T-helper 2 cell treated with Interferon-gamma antibody and Interleukin-4, amounts not matched to agents 5 μg/mL and 100 μg/mL, for 36 hours (primary cell): ENCODE data around the gene EYS.
"Not testable (repeated sequence)": the region's sequence is repeated elsewhere in the genome, so short reads cannot be mapped to it uniquely, and the experiment has no call there.

Experiments
- DNase-seq: peaks from one replicate; pipeline ENCODE4 v3.0.0; 2021; ENCODE audit warnings: low spot score
- H3K27ac Mint-ChIP-seq: one replicate; pipeline ENCODE4 v1.8.0; 2021; ENCODE audit warnings: mild to moderate bottlenecking, mixed read lengths
- H3K27me3 Mint-ChIP-seq: one replicate; pipeline ENCODE4 v1.8.0; 2021; ENCODE audit warnings: low read depth, mixed read lengths
- H3K36me3 Mint-ChIP-seq: one replicate; pipeline ENCODE4 v1.8.0; 2021; ENCODE audit warnings: low read depth, mixed read lengths
- H3K4me1 Mint-ChIP-seq: one replicate; pipeline ENCODE4 v1.8.0; 2021; ENCODE audit warnings: low read depth, mixed read lengths
- H3K4me3 Mint-ChIP-seq: one replicate; pipeline ENCODE4 v1.8.0; 2022; ENCODE audit warnings: mild to moderate bottlenecking, moderate library complexity, mixed read lengths
- H3K9me3 Mint-ChIP-seq: one replicate; pipeline ENCODE4 v1.8.0; 2021; ENCODE audit warnings: mixed read lengths

The EYS gene

DNA sequence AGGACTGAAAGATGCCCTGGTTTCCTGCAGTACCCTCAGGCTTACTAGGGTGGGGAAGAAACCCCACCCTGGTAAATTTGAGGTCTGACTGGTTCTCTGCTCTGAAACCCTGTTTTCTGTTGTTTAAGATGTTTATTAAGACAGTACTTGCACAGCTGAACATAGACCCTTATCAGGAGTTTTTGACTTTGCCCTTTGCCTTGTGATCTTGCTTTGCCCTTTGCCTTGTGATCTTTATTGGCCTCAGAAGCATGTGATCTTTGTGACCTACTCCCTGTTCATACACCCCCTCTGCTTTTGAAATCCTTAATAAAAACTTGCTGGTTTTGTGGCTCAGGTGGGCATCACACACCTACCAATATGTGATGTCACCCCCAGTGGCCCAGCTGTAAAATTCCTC is 1949.8 kb downstream of the EYS start:
- H3K36me3 Mint-ChIP-seq, DNase-seq, H3K27me3 Mint-ChIP-seq, H3K4me1 Mint-ChIP-seq, H3K9me3 Mint-ChIP-seq, H3K4me3 Mint-ChIP-seq, H3K27ac Mint-ChIP-seq: not testable (repeated sequence)

DNA sequence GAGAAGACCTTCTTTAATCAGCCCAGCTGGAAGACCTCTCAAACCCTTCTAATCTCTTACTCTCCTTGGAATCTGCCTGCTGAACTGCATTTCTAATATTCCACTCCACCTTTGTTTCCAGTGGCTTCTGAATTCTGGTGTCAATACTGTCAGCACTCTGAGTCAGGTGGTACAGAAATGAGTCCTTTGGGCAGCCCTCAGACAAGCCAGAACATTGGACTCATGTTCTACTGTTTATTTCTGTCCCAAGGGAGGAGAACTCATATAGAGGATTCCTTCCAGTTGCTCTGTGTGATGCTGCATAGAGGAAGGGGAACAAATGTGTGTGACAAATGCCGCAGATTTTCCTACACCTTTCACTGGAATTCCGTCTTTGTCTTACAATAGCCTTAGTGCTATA is 1956.6 kb downstream of the EYS start:
- no peaks in the 10 kb centered on the region for H3K4me1 Mint-ChIP-seq
- DNase-seq = no peak
- peaks cover 3% of the 10 kb centered on the region for H3K27me3 Mint-ChIP-seq
- H3K4me3 Mint-ChIP-seq = no peak overlapping the region
- H3K36me3 Mint-ChIP-seq = no peaks in the 10 kb centered on the region
- H3K27ac Mint-ChIP-seq = no peak overlapping the region
- no peaks in the 10 kb centered on the region for H3K9me3 Mint-ChIP-seq

DNA sequence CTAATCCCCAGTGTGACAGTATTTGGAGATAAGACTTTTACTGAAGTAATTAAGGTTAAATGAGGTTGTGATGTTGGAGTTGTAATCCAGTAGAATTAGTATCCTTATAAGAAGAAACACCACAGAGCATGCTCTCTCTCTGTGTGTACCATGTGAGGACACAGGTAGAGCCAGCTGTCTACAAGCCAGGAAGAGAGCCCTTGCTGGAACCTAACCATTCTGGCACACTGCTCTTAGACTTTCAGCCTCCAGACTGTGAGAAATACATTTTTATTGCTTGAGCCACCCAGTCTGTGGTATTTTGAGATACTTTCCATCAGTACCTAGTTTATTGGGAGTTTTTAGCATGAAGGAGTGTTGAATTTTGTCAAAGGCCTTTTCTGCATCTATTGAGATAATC is 1961.2 kb downstream of the EYS start:
- Mint-ChIP-seq H3K27me3 (peaks cover 3% of the 10 kb centered on the region), H3K27ac (no peak overlapping the region), H3K36me3 (no peaks in the 10 kb centered on the region), H3K9me3 (no peaks in the 10 kb centered on the region), H3K4me3 (no peak overlapping the region), H3K4me1 (no peaks in the 10 kb centered on the region)
- no peak for DNase-seq

DNA sequence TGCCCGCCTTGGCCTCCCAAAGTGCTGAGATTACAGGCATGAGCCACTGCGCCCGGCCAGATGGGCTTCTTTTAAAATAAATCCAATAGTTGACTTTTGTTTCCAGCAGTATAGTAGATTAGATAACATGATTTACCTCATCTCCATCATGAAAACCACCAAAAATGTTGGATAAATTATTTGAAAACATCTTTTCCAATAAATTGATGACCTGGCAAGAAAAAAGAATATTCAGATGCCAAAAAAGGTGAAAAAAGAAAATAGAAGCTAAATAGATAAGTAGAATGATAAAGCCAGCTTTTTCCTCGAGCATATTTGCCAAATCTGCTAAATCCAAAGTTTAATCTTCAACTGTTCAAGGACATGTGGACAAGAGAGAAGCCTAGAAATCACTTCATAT is 1962.2 kb downstream of the EYS start:
- no peaks in the 10 kb centered on the region for H3K36me3 Mint-ChIP-seq

DNA sequence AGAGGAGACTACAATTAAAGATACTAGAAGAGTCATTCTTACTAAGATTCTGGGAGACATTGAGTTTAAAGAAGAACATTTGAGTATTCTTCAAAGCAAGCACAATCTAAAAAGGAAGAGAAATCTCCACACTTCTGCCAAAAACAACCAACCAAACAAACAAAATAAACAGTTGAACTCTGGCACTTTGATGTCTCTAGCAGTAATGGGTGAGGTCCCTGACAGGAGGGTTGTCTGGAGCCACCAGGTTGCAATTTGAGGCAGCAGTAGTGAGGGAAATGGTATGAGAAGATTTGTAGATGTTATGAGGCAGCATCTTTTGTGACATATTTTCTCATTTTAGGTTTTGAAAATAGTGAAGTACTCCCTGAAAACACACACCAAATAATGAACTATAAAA is 1963.3 kb downstream of the EYS start:
- Mint-ChIP-seq H3K9me3 (no peaks in the 10 kb centered on the region), H3K27me3 (no peaks in the 10 kb centered on the region), H3K4me1 (no peaks in the 10 kb centered on the region), H3K27ac (no peak overlapping the region), H3K36me3 (no peaks in the 10 kb centered on the region), H3K4me3 (no peak overlapping the region)
- DNase-seq = no peak

More for the DNA sequence above, 1962.2 kb downstream of the EYS start:
- Mint-ChIP-seq H3K9me3 (no peaks in the 10 kb centered on the region), H3K27me3 (peaks cover 3% of the 10 kb centered on the region), H3K4me1 (no peaks in the 10 kb centered on the region), H3K4me3 (no peak overlapping the region), H3K27ac (no peak overlapping the region)
- no peak for DNase-seq

DNA sequence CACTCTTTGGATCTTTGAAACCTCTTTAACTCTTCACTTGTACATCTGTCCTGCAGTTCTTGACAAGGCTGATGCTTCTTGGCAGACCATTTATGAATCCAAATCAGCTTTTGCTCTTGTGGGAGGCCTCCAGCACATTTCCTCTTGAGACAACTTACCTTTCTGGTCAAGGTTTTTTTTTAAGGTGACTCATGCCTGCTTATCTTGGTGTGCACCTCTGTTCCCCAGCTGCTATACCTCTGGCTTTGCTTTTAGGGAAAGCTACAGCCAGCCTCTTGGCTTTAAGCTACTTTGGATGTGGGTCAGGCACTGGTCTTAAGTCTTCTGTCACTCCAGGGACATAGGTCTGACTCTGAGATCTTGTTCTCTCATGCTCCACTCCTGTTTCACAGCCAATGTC is 1965.0 kb downstream of the EYS start:
- no peaks in the 10 kb centered on the region for H3K9me3 Mint-ChIP-seq
- H3K27ac Mint-ChIP-seq = no peak overlapping the region

DNA sequence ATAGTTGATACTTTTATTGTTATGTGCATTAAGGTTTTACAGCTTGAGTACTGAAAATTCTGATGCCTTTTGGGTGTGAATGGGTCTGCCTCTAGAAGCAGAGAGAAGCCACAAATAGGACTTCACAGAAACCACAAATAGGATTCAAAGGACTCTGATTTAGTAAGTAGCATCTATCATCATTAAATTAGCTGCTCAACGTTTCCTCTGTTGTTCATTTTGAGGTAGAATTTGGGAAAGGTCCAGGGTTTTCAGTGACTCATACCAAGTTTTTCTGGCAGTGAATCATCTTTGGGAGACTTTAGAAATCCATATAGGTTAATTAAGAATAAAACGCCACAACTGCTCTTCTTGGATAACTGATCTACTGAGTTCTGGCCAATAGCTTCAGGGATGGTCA is 1966.3 kb downstream of the EYS start:
- no peaks in the 10 kb centered on the region for H3K4me1 Mint-ChIP-seq
- peaks cover under 1% of the 10 kb centered on the region for H3K9me3 Mint-ChIP-seq
- no peaks in the 10 kb centered on the region for H3K27me3 Mint-ChIP-seq
- H3K27ac Mint-ChIP-seq = no peak overlapping the region
- H3K4me3 Mint-ChIP-seq = no peak overlapping the region
- DNase-seq = no peak
- no peaks in the 10 kb centered on the region for H3K36me3 Mint-ChIP-seq

More for the DNA sequence above, 1965.0 kb downstream of the EYS start:
- DNase-seq = no peak
- Mint-ChIP-seq H3K27me3 (no peaks in the 10 kb centered on the region), H3K36me3 (no peaks in the 10 kb centered on the region), H3K4me1 (no peaks in the 10 kb centered on the region), H3K4me3 (no peak overlapping the region)

DNA sequence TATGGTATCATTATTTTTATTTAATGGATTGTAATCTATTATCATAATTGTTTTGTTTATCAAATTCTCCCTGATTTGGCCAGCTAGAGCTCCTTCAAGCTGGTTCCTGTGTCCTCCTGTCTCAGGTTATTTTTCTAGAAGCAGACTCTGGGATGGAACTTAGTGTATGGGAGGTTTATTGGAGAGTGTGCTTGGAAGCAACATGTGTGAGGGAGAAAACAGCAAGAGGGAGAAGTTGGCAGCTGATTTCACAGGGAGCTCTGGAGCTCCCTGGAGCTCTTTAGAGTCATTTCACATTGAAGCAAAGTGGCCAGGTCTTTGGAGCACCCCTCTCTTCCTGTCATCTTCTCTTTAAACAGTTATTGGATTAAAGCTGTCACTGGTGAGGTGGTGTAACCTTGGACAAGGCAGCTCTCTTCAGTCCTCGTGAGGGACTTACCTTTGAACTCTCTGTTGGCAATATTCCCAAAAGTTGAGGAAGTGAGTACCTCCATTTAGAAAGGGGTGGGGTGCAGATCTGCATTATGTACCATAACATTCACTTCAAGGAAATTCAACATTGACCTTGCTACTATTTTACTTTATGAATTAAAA is 1967.8 kb downstream of the EYS start:
- Mint-ChIP-seq H3K9me3 (peaks cover 5% of the 10 kb centered on the region), H3K27me3 (no peaks in the 10 kb centered on the region), H3K36me3 (no peaks in the 10 kb centered on the region), H3K27ac (no peak overlapping the region), H3K4me1 (no peaks in the 10 kb centered on the region), H3K4me3 (no peak overlapping the region)
- no peak for DNase-seq

DNA sequence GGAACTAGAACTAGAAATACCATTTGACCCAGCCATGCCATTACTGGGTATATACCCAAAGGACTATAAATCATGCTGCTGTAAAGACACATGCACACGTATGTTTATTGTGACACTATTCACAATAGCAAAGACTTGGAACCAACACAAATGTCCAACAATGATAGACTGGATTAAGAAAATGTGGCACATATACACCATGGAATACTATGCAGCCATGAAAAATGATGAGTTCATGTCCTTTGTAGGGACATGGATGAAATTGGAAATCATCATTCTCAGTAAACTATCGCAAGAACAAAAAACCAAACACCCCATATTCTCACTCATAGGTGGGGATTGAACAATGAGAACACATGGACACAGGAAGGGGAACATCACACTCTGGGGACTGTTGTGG is 1968.8 kb downstream of the EYS start:
- H3K27me3 Mint-ChIP-seq, DNase-seq, H3K4me1 Mint-ChIP-seq, H3K9me3 Mint-ChIP-seq, H3K27ac Mint-ChIP-seq, H3K4me3 Mint-ChIP-seq, H3K36me3 Mint-ChIP-seq: not testable (repeated sequence)

DNA sequence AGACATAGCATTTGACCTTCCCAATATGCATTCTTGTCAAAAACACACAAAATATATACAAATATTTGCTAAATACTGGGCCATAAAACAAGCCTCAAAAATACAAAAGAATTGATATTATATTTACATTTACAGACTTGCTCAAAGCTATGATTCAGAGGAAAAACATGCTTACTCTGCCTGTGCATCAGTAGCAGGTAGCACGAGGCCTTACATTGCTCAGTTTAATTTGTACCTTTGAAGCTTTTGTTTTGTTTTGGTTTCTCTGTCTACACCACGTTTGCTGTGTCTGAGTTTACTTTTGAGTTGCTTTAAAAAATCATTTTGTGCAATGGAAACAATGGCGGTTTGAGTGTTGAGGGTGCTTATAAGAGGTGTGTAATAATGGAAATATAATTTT is 1972.1 kb downstream of the EYS start:
- H3K36me3 Mint-ChIP-seq = no peaks in the 10 kb centered on the region

DNA sequence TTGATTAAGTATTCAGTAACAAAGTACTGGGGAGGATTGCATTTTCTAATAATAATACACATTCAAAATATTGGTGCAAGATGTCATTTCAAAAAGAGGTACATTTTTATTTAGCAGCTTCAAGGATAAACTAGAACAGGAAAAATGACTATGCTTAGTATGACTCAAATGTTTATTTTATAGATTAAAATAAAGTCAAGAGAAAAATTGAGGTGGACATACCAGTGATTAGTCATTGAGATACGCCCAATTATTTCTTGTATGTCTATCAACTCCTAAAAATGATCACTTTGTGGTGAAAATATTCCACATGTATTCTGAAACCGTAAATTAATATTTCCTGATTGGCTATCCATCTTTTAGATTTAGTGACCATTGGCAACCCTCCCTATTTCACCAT is 1974.7 kb downstream of the EYS start:
- Mint-ChIP-seq H3K36me3 (no peaks in the 10 kb centered on the region), H3K9me3 (peaks cover 5% of the 10 kb centered on the region), H3K4me3 (no peak overlapping the region), H3K27me3 (no peaks in the 10 kb centered on the region), H3K4me1 (no peaks in the 10 kb centered on the region), H3K27ac (no peak overlapping the region)
- DNase-seq = no peak

More for the DNA sequence above, 1972.1 kb downstream of the EYS start:
- H3K27me3 Mint-ChIP-seq = no peaks in the 10 kb centered on the region
- DNase-seq = no peak
- H3K4me3 Mint-ChIP-seq = no peak overlapping the region
- peaks cover 5% of the 10 kb centered on the region for H3K9me3 Mint-ChIP-seq
- no peaks in the 10 kb centered on the region for H3K4me1 Mint-ChIP-seq
- no peak overlapping the region for H3K27ac Mint-ChIP-seq

DNA sequence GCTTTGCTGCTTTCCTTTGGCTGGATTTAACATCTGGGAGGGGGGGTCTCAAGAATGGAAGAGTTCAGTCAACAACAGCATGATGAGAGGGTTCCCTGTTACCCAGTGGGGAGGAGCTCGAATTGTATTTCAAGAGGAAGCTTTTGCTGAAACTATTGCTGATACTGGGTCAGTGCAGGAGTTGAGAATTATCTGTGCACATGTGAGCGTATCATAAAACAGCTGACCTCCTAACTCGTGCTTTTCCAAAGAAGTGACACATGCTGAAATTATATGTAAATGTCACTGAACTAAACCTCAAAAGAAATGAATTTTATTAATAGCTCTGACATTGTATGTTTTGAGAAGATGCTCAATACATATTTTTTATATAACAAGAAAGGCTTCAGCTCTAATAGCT is 1975.1 kb downstream of the EYS start:
- Mint-ChIP-seq H3K27me3 (no peaks in the 10 kb centered on the region), H3K36me3 (no peaks in the 10 kb centered on the region), H3K4me1 (no peaks in the 10 kb centered on the region), H3K9me3 (peaks cover 5% of the 10 kb centered on the region), H3K27ac (no peak overlapping the region), H3K4me3 (no peak overlapping the region)
- DNase-seq = no peak

DNA sequence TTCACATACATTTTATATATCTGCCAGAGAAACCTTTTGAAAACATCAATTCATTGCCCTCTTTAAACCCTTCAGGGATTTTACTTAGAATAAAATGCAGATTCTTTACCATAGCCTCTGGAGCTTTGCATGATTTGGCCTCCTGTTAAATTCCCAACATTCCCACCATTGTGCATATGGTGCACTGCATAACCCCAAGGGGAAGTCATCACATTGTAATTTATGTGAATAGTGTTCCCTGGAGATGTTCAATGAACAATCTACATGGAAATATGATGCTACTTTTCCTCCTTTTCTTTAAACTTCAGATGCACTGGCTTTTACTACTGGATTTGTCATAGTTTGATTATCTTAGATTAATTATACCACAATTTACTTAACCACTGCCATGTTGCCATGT is 1976.7 kb downstream of the EYS start:
- Mint-ChIP-seq H3K27ac (no peak overlapping the region), H3K9me3 (no peaks in the 10 kb centered on the region), H3K4me3 (no peak overlapping the region), H3K4me1 (no peaks in the 10 kb centered on the region), H3K27me3 (no peaks in the 10 kb centered on the region), H3K36me3 (no peaks in the 10 kb centered on the region)
- no peak for DNase-seq

DNA sequence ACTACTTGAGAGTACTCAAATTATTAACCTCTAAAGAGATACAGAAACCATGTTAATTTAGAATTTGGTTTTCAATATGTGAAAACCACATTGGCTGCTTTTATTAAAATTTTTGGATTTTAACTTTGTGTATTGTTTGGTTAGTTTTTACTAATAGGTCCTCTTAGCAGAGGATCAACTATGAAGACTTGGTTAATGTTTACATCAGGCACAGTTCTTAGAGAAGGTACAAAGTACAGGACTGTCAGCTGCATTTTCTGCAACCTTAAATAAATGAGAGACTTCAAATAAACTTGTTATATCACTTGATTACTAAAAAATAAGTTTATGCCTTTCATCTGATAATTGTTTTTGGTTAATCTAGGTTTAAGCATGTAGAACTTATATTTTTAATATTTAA is 1982.3 kb downstream of the EYS start:
- DNase-seq = no peak
- H3K27ac Mint-ChIP-seq = no peak overlapping the region
- no peaks in the 10 kb centered on the region for H3K36me3 Mint-ChIP-seq
- no peaks in the 10 kb centered on the region for H3K9me3 Mint-ChIP-seq
- no peak overlapping the region for H3K4me3 Mint-ChIP-seq
- no peaks in the 10 kb centered on the region for H3K4me1 Mint-ChIP-seq
- no peaks in the 10 kb centered on the region for H3K27me3 Mint-ChIP-seq

DNA sequence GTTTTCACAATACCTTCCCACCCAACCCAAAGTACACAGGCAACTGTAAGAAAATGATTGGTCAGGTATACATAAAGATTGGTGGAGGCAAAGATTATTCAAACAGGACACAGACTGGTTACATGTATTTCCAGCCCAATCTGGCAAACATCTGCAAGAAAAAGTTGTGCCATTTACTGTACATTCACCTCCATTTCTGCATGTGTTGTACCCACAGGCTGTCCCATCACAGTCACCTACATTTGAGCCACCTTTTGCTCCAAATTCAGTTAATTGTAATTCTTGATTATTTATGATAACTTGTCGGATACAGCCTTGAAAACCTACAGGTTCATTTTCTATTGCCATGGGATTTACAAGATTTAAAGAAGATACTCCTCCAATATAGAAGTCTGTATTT is 1985.8 kb downstream of the EYS start:
- Mint-ChIP-seq H3K4me3 (no peak overlapping the region), H3K9me3 (no peaks in the 10 kb centered on the region)
- DNase-seq = no peak

More for the DNA sequence above, 1985.8 kb downstream of the EYS start:
- H3K27ac Mint-ChIP-seq = no peak overlapping the region
- no peaks in the 10 kb centered on the region for H3K36me3 Mint-ChIP-seq
- H3K4me1 Mint-ChIP-seq = no peaks in the 10 kb centered on the region
- no peaks in the 10 kb centered on the region for H3K27me3 Mint-ChIP-seq
